HG02943 (cell line): ENCODE data around the gene FAM187B.

Source experiments
- ATAC-seq: cut with Tn5 transposase; IDR thresholded peaks from one replicate; pipeline ENCODE4 v1.9.1; 2021; ENCODE audit warnings: mild to moderate bottlenecking, low read depth, moderate library complexity; ENCODE audit not compliant: unreplicated experiment

Gene FAM187B

GRCh38 chr19:35194012-35194984 is 34.2 kb downstream of the FAM187B start:
- no peak for ATAC-seq

- no peak for ATAC-seq
These were observed 43.7 kb downstream of the FAM187B start for GRCh38 chr19:35184884-35185283.

GRCh38 chr19:35184267-35184666 is 44.3 kb downstream of the FAM187B start:
- no peak for ATAC-seq

GRCh38 chr19:35181387-35181786 is 47.2 kb downstream of the FAM187B start:
- ATAC-seq: no peak

GRCh38 chr19:35179830-35180229 is 48.7 kb downstream of the FAM187B start:
- no peak for ATAC-seq

GRCh38 chr19:35178701-35179100 is 49.8 kb downstream of the FAM187B start:
- no peak for ATAC-seq

GRCh38 chr19:35177377-35178274 is 50.9 kb downstream of the FAM187B start:
- ATAC-seq: no peak

- ATAC-seq: no peak
These were observed 52.4 kb downstream of the FAM187B start for GRCh38 chr19:35176181-35176570.
